GM20000 (cell line): ENCODE results near the gene SMIM30.
"Not testable (repeated sequence)": the region's sequence is repeated elsewhere in the genome, so short reads cannot be mapped to it uniquely, and the experiment has no call there.

ENCODE experiments used
- DNase-seq: peaks from one replicate; pipeline ENCODE4 v3.0.0; 2012; ENCODE audit warnings: low spot score
- TF ChIP-seq, protein P1 (sequence below): IDR thresholded peaks from 2 replicates; pipeline ENCODE4 v1.5.1; 2012; ENCODE audit warnings: mild to moderate bottlenecking, control low read depth; ENCODE audit errors: extremely low read depth, missing control alignments

The SMIM30 gene

GRCh38 chr7:113128031-113128430 is 9.7 kb upstream of the SMIM30 start:
- DNase-seq, result no peak

GRCh38 chr7:113125728-113126127 is 7.4 kb upstream of the SMIM30 start:
- no peak for DNase-seq
- TF ChIP-seq, protein P1, sequence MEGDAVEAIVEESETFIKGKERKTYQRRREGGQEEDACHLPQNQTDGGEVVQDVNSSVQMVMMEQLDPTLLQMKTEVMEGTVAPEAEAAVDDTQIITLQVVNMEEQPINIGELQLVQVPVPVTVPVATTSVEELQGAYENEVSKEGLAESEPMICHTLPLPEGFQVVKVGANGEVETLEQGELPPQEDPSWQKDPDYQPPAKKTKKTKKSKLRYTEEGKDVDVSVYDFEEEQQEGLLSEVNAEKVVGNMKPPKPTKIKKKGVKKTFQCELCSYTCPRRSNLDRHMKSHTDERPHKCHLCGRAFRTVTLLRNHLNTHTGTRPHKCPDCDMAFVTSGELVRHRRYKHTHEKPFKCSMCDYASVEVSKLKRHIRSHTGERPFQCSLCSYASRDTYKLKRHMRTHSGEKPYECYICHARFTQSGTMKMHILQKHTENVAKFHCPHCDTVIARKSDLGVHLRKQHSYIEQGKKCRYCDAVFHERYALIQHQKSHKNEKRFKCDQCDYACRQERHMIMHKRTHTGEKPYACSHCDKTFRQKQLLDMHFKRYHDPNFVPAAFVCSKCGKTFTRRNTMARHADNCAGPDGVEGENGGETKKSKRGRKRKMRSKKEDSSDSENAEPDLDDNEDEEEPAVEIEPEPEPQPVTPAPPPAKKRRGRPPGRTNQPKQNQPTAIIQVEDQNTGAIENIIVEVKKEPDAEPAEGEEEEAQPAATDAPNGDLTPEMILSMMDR, result no peak

More at GRCh38 chr7:113128031-113128430, 9.7 kb upstream of the SMIM30 start:
- TF ChIP-seq, protein P1, result no peak

- TF ChIP-seq, protein P1, result no peak
- DNase-seq, result no peak
Measured at GRCh38 chr7:113122744-113123143, 4.4 kb upstream of the SMIM30 start.

DNA sequence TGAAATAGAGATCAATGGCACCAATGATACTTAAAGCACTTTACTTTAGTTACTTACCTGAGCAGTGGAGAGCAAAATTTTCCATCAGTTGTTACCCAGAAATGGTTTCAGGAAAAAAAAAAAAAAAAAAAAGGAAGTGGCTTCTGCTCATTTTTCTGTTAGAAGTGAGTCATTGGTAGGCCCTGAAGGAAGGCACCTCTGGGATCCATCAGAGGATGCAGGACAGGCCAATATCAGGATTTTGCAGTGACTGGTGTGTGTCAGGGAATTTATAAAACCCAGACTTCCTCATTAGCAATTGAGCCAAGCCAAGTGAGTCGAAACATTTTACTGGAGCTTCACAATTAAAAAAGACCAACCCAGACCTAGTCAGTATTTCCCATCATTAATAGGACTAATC is 2.3 kb upstream of the SMIM30 start:
- TF ChIP-seq, protein P1, result no peak
- DNase-seq, result no peak

DNA sequence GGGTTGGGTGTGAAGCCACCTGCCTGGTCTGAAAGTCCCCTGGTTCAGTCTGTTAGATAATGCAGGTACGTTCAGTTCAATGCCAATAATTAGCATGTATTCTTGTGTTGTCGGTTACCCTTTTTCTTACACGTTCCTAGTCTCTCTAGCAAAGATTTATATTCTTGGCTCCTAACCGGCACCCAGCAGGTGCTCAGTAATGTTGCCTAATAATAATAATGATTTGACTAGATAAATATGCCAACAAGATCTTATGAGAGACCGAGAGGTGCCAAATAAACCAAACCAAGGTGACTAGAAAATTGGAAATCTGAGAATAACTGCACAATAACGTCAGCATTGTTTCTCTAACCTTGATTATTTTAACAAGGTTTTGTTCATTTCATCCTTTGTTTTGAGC is 1.1 kb upstream of the SMIM30 start:
- TF ChIP-seq, protein P1, result no peak
- DNase-seq, result no peak

GRCh38 chr7:113117374-113117774 is 980 bp downstream of the SMIM30 start:
- not testable (repeated sequence) for DNase-seq

- no peak for DNase-seq
- TF ChIP-seq, protein P1, result no peak
Measured at GRCh38 chr7:113113912-113114311, 4.4 kb downstream of the SMIM30 start.

DNA sequence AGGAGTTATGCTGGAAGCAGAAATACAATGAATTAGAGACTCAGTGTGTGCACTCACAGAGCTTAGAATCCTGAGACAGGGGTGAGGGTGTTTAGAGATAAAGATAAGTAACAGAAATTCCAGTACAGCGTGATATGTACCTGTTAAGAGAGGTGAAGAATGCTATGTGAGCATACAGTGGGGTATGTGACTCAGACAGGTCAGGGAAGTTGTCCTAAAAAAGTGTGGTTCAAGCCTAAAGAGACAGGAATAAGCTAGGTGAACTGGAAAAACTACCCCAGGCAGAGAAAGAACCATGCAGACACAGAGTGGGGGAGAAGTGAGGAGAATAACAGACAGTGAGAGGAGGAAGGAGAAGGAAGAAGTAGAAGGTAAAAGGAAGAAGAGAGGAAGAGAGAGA is 8.6 kb downstream of the SMIM30 start:
- no peak for DNase-seq

More for the DNA sequence above, 8.6 kb downstream of the SMIM30 start:
- TF ChIP-seq, protein P1, result no peak
